Kidney epithelial cell (primary cell): ENCODE measurements around the gene INTS1. TPM values are rescaled to one million over a fixed set of nuclear protein-coding genes. Genes with fewer than 3 reads are reported as not detected.

Experiments used
- DNase-seq: peaks from one replicate; pipeline ENCODE4 v3.0.0-alpha.2; 2010; ENCODE audit warnings: low read depth
- H3K27me3 ChIP-seq: 2 replicates; pipeline ENCODE4 v1.6.0; 2011; ENCODE audit warnings: low read length; ENCODE audit not compliant: control insufficient read depth, insufficient read depth
- H3K36me3 ChIP-seq: 2 replicates; pipeline ENCODE4 v1.5.1; 2011; ENCODE audit warnings: low read length; ENCODE audit not compliant: control insufficient read depth, insufficient read depth
- H3K4me3 ChIP-seq: 2 replicates; pipeline ENCODE4 v1.5.1; 2011; ENCODE audit warnings: low read depth, mild to moderate bottlenecking, control low read depth, low read length
- CTCF ChIP-seq: IDR thresholded peaks from 2 replicates; pipeline ENCODE4 v1.5.1; 2011; ENCODE audit warnings: mild to moderate bottlenecking, moderate library complexity, low read length, control low read depth, inconsistent platforms; ENCODE audit not compliant: insufficient read depth, poor library complexity, severe bottlenecking
- total RNA-seq: library from RNA; depleted of rRNA; stranded (reverse); fragments of >200 nt; gene quantifications from 2 replicates; pipeline ENCODE4 v1.2.3, GENCODE V29; 2015

The INTS1 gene
- total RNA-seq, 1 donor from 2014 or later: 84.3 TPM

GRCh38 chr7:1494447-1494846, 9.7 kb downstream of the INTS1 start:
- H3K36me3 ChIP-seq: peaks cover 1% of the 10 kb centered on the region

GRCh38 chr7:1493571-1493970, 10.6 kb downstream of the INTS1 start:
- Histone ChIP-seq H3K36me3 (peaks cover 1% of the 10 kb centered on the region), H3K27me3 (no peaks in the 10 kb centered on the region)

More at GRCh38 chr7:1494447-1494846, 9.7 kb downstream of the INTS1 start:
- no peak for TF ChIP-seq CTCF
- no peak overlapping the region for H3K4me3 ChIP-seq
- DNase-seq: no peak
- H3K27me3 ChIP-seq: no peaks in the 10 kb centered on the region

DNA sequence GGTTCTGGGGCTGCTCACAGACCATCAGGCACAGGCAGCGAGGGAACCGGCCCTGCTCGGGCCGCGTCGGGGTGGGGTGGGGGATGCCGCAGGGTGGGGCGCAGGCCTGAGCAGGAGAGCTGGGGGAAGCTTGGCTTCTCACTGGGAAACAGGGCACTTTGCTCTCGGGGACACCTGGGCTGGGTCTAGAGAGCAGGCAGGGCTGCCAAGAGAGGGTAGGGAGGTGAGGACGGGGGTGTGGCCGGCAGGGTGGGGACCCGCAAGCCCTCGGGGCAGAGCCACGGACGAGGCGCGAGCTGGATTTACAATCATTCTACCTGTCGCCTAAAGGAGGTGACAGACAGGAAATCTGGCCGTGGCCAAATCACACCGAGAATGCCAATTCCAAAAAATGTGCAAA, 11.1 kb downstream of the INTS1 start:
- Histone ChIP-seq H3K27me3 (no peaks in the 10 kb centered on the region), H3K4me3 (no peak overlapping the region), H3K36me3 (peaks cover 1% of the 10 kb centered on the region)
- TF ChIP-seq CTCF: no peak
- DNase-seq: no peak

More at GRCh38 chr7:1493571-1493970, 10.6 kb downstream of the INTS1 start:
- no peak overlapping the region for H3K4me3 ChIP-seq
- DNase-seq: no peak
- no peak for TF ChIP-seq CTCF

- peaks cover 1% of the 10 kb centered on the region for H3K36me3 ChIP-seq
- no peak for DNase-seq
- H3K27me3 ChIP-seq: no peaks in the 10 kb centered on the region
- TF ChIP-seq CTCF: no peak
- no peak overlapping the region for H3K4me3 ChIP-seq
These were observed 11.5 kb downstream of the INTS1 start for GRCh38 chr7:1492640-1493039.

DNA sequence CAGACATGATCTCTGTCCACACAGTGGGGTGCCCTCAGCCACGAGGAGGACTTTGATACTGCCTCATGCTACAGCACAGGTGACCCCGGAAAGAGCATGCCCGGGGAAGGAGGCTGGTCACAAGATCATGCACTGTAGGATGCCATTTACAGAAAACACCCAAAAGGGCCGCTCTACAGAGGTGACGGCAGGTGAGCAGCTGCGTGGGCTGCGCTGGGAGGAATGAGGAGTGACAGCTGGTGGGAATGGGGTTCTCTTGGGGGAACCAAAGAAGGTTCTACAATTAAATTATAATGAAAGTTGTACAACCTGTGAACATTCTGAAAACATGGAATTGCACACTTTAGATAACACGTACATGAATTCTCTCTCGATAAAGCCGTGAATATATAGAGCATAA, 12.0 kb downstream of the INTS1 start:
- TF ChIP-seq CTCF: no peak
- DNase-seq: no peak
- H3K4me3 ChIP-seq: no peak overlapping the region
- no peaks in the 10 kb centered on the region for H3K27me3 ChIP-seq
- peaks cover 1% of the 10 kb centered on the region for H3K36me3 ChIP-seq

DNA sequence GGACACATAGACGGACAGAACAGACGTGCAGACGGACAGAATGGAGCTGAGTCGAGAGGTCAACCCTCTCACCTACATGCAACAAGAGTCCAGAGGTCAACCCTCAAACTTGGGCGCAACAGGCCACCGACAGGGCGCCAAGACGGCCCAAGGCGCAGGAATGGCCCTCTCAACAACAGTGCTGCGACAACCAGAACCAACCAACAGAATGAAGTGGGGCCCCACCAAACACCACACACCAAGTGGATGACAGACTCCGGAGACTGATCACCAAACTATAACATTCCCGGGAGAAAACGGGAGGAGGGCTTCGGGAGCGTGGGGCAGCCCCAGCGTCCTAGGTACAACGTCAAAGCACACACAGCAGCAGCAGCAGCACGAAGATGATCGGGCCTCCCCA, 13.4 kb downstream of the INTS1 start:
- Histone ChIP-seq H3K36me3 (peaks cover 1% of the 10 kb centered on the region), H3K4me3 (no peak overlapping the region), H3K27me3 (no peaks in the 10 kb centered on the region)
- no peak for TF ChIP-seq CTCF
- no peak for DNase-seq
